ENCODE data around the gene CHRNA10.

The CHRNA10 gene

DNA sequence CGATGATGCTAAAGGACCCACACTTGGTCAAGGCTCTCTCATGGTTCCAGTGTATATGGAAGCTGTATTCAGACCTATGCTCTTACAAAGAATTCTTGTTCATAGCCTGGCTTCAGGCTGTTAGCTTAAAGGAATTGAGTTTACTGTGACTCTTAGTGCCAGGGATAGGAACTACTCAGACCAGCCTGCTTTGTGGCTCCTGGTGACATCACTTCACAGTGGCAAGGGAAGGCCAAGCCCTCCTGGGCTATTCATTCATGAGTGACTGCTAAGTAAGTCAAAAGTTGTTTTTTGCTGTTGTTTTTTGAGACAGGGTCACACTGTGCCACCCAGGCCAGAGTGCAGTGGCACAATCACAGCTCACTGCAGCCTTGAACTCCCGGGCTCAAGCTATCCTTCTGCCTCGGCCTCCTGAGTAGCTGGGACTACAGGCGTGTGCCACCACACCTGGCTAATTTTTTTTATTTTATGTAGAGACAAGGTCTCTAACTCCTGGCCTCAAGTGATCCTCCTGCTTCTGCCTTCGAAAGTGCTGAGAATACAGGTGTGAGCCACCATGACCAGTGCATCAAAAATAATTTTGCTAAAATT, 39.0 kb downstream of the CHRNA10 start:
- DNase-seq = no peak

- no peak for DNase-seq
Observed at GRCh38 chr11:3631331-3631730, 39.9 kb downstream of the CHRNA10 start.

GRCh38 chr11:3627291-3627690, 43.9 kb downstream of the CHRNA10 start:
- DNase-seq = no peak

GRCh38 chr11:3626250-3626960, 44.8 kb downstream of the CHRNA10 start:
- peak; percentile 56 for DNase-seq

DNA sequence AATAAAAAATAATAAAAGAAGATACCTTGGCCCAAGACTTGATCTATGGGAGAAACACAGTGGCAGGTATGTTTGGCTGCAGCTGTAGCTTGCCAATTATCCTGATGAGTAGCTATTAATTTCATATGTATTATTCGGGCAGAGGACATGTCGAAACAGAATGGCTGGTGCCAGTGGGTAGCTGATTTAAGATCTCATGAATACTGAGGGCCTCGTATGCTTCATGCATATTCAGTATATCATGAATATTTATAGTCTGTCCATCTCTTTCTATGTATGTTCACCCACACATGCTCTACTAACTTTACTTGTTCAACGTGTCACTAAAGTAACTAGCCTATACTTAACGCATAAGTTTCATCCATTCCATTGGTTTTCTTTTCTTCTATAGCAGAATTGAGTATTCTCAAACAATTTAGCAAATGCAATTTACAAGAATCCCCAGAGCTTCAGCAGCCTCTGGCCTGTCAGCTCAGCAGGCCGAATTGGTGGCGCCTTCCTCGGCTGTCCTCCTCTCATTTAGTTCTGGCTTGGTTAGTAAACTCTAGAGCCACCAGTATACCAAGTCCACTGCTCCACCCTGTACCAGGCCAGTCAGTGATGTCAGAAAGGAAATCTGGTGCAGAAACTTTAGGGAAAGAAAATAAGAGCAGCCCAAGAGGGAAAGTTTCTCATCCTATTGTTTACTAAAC, 47.3 kb downstream of the CHRNA10 start:
- no peak for DNase-seq

DNA sequence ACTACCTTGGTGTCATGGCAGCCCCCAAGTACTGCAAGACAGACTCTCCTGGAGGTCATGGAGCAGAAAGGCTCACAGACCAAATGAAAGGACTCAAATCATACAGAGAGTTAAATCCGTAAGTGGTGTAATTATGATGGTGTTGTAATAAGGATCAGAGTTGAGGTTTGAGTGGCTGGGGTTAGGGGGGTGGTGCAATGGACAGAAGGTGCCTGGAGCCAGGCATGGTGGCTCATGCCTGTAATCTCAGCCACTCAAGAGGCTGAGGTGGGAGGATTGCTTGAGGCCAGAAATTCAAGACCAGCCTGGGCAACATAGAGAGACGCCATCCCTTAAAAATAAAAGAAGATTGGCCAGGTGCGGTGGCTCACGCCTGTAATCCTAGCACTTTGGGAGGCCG, 48.1 kb downstream of the CHRNA10 start:
- DNase-seq = no peak

DNA sequence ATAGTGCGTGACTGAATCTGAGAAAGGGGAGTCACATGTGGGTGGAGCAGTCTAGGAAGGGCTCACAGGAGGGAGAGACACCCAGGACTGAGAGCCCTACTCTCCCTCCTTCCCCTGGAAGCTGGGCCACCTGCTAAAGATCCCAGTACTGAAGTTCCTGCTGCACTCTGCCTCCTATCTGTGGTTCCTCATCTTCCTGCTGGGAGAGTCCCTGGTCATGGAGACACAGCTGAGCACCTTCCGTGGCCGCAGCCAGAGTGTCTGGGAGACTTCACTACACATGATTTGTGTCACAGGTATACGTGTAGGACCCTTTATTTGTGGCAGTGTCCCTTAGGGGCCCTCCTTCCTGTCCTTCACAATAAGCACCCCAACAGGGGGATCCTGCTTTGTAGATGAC, 48.7 kb downstream of the CHRNA10 start:
- no peak for DNase-seq

DNA sequence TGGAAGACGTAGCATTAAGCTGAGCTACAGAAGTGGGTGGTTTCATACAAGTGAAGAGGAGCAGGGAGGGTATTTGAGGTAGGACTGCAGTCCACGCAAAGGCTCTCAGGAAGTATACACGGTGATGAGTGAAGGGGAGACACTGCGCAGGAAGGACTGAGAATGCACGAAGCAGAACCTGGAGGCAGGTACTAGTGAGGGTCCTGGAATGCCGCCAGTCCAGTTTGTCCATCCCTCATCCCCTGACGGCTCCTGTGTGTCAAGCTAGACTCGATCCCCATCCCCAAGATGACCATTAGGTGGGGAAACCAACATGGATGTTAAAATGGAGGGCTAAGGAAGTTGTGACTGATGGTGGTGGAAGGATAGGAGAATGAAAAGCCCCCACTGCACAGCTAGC, 53.2 kb downstream of the CHRNA10 start:
- no peak for DNase-seq

DNA sequence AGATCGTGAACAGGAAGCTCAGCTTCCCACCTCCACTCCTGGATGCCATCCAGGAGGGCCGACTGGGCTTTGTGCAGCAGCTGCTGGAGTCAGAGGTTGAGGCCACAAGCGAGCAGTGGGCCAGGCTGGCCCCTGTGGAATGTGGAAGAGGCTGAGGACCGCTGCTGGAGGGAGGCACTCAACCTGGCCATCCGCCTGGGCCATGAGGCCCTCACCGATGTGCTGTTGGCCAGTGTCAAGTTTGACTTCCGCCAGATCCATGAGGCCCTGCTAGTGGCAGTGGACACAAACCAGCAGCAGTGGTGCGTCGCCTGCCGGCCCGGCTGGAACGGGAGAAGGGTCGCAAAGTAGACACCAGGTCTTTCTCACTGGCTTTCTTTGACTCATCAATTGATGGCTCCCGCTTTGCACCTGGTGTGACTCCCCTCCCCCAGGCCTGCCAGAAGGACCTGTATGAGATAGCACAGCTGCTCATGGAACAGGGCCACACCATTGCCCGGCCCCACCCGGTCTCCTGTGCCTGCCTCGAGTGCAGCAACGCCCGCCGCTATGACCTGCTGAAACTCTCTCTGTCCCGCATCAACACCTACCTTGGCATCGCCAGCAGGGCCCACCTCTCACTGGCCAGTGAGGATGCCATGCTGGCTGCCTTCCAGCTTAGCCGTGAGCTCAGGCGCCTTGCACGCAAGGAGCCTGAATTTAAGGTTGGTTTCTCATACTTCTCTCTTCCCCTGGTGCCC, 54.3 kb downstream of the CHRNA10 start:
- DNase-seq = no peak

DNA sequence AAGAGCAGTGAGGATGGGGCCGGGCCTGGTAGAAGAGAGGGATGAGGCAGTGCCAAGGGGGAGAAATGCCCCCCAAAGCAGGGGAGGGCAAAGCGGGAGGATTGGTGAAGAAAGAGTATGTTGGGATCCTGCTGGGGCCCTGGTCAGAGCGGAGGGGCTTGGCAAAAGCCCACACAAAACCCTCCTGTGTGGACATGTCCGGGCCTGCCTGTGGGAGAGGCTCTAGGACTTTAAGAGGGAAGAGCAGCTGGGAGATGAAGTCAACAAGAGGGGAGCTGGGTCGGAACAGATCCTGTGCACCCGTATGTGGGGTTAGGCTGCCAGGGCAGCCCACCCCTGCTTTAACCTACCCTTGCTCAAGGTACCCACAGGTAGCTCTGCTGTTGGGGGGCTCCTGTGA, 55.2 kb downstream of the CHRNA10 start:
- DNase-seq = no peak
